D721Med (cell line): ENCODE measurements around the gene CELF5.

Experiments used
- DNase-seq: peaks from one replicate; pipeline ENCODE4 v3.0.0; 2011; ENCODE audit warnings: low spot score; ENCODE audit not compliant: insufficient read length
- FAIRE-seq: peaks from 2 replicates; lab custom pipeline; 2011; peaks lifted over from hg19 to GRCh38; lab: Jason Lieb, UNC
- TF ChIP-seq, protein P1 (sequence below): IDR thresholded peaks from 2 replicates; pipeline ENCODE4 v1.5.1; 2012; ENCODE audit warnings: mild to moderate bottlenecking, control low read depth; ENCODE audit not compliant: insufficient read depth; ENCODE audit errors: missing control alignments

CELF5 gene

DNA sequence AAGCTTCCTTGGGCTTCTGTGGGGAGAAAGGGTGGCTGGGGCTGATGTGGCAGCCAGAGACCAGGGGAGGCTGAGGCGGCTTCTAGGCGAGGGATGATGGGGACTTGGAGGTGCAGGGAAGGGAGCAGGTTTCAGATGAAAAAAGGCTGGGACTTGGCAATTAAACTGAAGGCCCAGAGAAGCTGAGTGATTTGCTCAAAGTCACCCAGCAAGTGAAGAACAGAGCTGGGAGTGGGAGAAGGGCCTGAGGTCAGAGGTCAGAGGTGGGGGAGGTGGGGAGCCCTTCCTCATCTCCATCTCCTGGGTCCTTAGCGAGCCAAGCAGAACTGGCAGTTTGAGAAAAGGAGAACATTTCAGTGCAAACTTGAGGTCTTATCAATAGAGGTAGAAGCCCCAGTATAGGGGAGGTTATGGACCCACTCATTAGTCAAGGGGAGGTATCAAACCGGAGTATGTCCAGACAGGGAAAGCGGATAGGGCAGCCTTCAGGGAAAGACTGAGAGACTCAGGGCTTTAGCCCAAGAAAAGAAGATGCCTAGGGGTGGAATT lies 92.3 kb downstream of the CELF5 start:
- DNase-seq, result no peak
- FAIRE-seq, result no peak
- TF ChIP-seq, protein P1, sequence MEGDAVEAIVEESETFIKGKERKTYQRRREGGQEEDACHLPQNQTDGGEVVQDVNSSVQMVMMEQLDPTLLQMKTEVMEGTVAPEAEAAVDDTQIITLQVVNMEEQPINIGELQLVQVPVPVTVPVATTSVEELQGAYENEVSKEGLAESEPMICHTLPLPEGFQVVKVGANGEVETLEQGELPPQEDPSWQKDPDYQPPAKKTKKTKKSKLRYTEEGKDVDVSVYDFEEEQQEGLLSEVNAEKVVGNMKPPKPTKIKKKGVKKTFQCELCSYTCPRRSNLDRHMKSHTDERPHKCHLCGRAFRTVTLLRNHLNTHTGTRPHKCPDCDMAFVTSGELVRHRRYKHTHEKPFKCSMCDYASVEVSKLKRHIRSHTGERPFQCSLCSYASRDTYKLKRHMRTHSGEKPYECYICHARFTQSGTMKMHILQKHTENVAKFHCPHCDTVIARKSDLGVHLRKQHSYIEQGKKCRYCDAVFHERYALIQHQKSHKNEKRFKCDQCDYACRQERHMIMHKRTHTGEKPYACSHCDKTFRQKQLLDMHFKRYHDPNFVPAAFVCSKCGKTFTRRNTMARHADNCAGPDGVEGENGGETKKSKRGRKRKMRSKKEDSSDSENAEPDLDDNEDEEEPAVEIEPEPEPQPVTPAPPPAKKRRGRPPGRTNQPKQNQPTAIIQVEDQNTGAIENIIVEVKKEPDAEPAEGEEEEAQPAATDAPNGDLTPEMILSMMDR, result no peak

GRCh38 chr19:3319643-3320353 lies 95.3 kb downstream of the CELF5 start:
- TF ChIP-seq, protein P1, result no peak
- FAIRE-seq (no peak), DNase-seq (no peak)

- TF ChIP-seq, protein P1, result no peak
- DNase-seq (no peak), FAIRE-seq (no peak)
Observed at GRCh38 chr19:3320354-3320670, 95.9 kb downstream of the CELF5 start.

DNA sequence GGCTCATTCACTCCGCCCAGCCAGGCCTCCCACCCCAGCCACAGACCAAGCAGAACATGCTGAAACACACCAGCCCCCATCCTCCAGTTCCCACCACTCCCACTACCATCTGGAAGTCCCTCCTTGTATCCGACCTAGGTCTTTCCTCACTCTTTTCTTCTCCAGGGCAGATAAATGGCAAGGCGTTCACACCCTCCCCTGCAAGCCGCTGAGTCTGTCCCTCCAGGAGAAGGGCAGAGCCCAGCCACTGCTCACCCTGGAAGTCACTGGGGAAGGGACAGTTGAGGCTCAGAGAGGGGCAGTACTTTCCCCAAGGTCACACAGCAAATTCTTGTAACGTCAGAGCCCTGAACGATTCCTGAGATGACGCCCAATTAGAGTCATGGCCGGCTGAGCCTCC lies 96.4 kb downstream of the CELF5 start:
- no peak for FAIRE-seq

GRCh38 chr19:3321696-3322095 lies 97.2 kb downstream of the CELF5 start:
- no peak for FAIRE-seq
- no peak for DNase-seq

More for the DNA sequence above, 96.4 kb downstream of the CELF5 start:
- no peak for DNase-seq
- TF ChIP-seq, protein P1, result no peak

GRCh38 chr19:3322199-3322978 lies 97.9 kb downstream of the CELF5 start:
- no peak for DNase-seq
- no peak for FAIRE-seq
- TF ChIP-seq, protein P1, result no peak

More at GRCh38 chr19:3321696-3322095, 97.2 kb downstream of the CELF5 start:
- TF ChIP-seq, protein P1, result no peak
